ENCODE data around the gene FHL2. TPM values are rescaled to one million over a fixed set of nuclear protein-coding genes. Genes with fewer than 3 reads are reported as not detected.

FHL2 gene
- total RNA-seq, 4 donors from 2014 or later, result 93.9 to 150 (median 109) TPM

DNA sequence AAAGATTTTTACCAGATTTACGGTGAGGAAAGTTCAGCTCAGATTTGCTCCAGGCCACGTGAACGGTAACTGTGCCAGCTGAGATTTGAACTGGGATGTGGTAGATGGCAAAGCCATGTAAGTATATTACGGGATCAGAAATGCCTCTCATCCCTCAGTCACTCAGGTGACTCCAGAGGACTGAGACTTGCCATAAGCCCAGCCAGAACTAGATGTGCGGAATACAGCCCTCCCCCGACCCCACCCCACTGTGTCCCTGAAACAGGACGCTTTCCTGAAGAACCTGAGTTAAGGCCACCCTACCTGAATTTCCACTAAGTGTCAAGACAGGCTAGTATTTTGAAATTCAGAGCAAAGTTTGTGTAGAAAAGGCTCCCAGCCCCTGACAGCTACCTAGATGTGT lies 1.3 kb upstream of the FHL2 start:
- no peak for ATAC-seq
- H3K27me3 ChIP-seq, result peaks cover 10% of the 10 kb centered on the region
- peaks cover 0 to 46% (median 0%) of the 10 kb centered on the region in 3 donors for H3K4me1 ChIP-seq
- no peaks in the 10 kb centered on the region for H3K9me3 ChIP-seq
- WGBS, 2 donors (ENCODE audit: low coverage in 1 of 2), result 97% methylated on average over 4 of the region's 7 CpGs; no CpG with 5 or more reads in 1 of the 2 donors
- H3K36me3 ChIP-seq, result no peaks in the 10 kb centered on the region
- no peak overlapping the region for H3K4me3 ChIP-seq
- no peak for TF ChIP-seq EP300 (IDR thresholded peaks at IDR 0.05)
- TF ChIP-seq POLR2A (IDR thresholded peaks at IDR 0.05), result no peak
- TF ChIP-seq, protein P1, sequence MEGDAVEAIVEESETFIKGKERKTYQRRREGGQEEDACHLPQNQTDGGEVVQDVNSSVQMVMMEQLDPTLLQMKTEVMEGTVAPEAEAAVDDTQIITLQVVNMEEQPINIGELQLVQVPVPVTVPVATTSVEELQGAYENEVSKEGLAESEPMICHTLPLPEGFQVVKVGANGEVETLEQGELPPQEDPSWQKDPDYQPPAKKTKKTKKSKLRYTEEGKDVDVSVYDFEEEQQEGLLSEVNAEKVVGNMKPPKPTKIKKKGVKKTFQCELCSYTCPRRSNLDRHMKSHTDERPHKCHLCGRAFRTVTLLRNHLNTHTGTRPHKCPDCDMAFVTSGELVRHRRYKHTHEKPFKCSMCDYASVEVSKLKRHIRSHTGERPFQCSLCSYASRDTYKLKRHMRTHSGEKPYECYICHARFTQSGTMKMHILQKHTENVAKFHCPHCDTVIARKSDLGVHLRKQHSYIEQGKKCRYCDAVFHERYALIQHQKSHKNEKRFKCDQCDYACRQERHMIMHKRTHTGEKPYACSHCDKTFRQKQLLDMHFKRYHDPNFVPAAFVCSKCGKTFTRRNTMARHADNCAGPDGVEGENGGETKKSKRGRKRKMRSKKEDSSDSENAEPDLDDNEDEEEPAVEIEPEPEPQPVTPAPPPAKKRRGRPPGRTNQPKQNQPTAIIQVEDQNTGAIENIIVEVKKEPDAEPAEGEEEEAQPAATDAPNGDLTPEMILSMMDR (IDR thresholded peaks at IDR 0.05), result no peak
- TF ChIP-seq POLR2AphosphoS5 (IDR thresholded peaks at IDR 0.05), result no peak
- H3K27ac ChIP-seq, result no peak overlapping the region

DNA sequence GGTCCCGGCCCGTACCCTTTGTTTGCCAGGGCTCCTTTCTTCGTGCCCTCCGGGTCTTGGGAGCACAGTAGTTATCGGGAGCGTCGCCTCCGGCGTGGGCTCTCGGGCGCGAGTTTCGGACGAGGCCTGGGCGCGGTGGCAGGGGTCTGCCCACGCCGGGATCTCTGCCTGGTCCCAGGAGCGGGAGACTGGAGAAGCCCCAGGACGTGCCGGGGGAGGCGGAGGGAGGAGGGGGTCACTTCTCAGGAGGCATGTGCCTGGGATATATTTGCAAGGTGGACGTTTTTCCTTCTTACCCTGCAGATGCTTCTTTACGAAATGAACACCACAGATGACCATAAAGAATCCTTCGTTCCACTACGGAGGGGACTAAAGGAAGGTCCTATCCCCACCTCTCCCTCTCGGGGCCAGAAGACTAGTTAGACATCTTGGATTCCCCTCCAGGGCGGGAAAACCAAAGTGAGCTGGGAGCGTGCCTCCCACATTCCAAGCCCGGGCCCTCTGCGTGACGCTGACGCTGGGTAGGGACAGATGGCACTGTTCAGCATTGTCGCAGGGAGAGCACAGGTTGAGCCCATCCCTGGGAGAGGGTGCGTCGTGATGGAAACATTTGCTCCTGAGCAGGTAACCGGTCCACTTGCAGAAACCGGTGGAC lies 483 bp upstream of the FHL2 start:
- peak; percentile 29 for ATAC-seq
- WGBS, 2 donors (ENCODE audit: low coverage in 1 of 2), result 83% methylated on average over 15 of the region's 38 CpGs; no CpG with 5 or more reads in 1 of the 2 donors
- peaks cover 0 to 52% (median 0%) of the 10 kb centered on the region in 3 donors for H3K4me1 ChIP-seq
- peaks cover 10% of the 10 kb centered on the region for H3K27me3 ChIP-seq
- no peaks in the 10 kb centered on the region for H3K36me3 ChIP-seq
- H3K27ac ChIP-seq, result peak overlapping the region in 3 of 4 donors; percentile 89 to 93 (median 91)
- TF ChIP-seq, protein P1 (IDR thresholded peaks at IDR 0.05), result no peak
- TF ChIP-seq POLR2A (IDR thresholded peaks at IDR 0.05), result no peak
- no peak for TF ChIP-seq EP300 (IDR thresholded peaks at IDR 0.05)
- no peak for TF ChIP-seq POLR2AphosphoS5 (IDR thresholded peaks at IDR 0.05)
- no peaks in the 10 kb centered on the region for H3K9me3 ChIP-seq
- peak overlapping the region; percentile 68 to 86 for H3K4me3 ChIP-seq

DNA sequence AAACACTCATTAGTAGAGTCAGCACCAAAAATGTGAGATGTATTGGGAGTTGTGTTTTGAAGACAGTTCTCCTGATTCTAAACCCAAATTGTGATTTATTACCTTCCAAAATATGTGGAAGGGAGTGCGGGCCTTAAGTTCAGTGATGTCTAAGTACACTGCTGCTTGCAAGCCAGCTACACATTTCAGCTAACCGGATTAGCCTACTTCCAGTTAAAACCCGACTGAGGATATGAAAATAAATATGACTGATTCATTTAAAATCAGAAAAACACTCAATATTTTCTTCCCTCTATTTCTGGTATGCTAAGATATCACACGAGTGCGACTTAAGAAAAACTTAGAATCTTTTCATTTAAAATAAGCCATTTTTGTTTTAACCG lies 907 bp downstream of the FHL2 start:
- WGBS, 2 donors (ENCODE audit: low coverage in 1 of 2), result 0 to 16% methylated on average over 6 of the region's 6 CpGs
- no peak for TF ChIP-seq POLR2A (IDR thresholded peaks at IDR 0.05)
- TF ChIP-seq, protein P1 (IDR thresholded peaks at IDR 0.05), result no peak
- TF ChIP-seq POLR2AphosphoS5 (IDR thresholded peaks at IDR 0.05), result peak; percentile 1

DNA sequence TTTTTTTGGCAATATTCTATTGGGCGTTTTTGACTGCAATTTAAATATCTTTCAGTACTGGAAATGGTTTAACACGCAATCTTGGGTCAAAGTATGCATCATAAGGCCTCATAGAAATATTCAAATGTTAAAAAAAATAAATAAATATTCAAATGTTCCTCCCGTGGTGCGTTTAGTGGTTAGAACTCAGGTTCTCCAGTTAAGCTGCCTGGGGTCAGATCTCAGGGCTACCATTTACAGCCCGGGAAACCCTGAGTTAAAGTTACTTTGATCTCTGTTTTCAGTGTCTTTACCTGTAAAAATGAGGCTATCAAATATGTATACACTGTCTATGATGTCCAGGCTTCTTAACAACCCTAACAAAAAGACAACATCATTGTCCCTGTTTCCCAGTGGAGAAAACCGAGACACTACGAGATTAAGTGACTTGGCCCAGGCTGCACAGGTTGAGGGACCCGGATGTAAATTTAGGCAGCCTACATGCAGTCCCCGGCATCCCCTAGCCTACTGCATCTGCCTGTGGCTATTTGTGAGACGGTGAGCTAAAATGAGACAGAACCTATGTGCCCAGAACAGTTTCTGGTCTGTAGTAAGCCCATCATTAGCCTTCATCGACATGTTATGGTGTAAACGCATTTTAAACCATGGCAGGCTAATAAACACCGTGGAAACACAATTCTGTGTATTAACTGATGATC lies 1.7 kb downstream of the FHL2 start:
- peaks cover 0 to 68% (median 0%) of the 10 kb centered on the region in 3 donors for H3K4me1 ChIP-seq
- TF ChIP-seq POLR2AphosphoS5 (IDR thresholded peaks at IDR 0.05), result no peak
- TF ChIP-seq, protein P1 (IDR thresholded peaks at IDR 0.05), result no peak
- TF ChIP-seq EP300 (IDR thresholded peaks at IDR 0.05), result no peak
- TF ChIP-seq POLR2A (IDR thresholded peaks at IDR 0.05), result no peak
- 43 to 53% methylated on average over 10 to 12 of the region's 13 CpGs for WGBS, 2 donors (ENCODE audit: low coverage in 1 of 2)
- no peaks in the 10 kb centered on the region for H3K36me3 ChIP-seq
- peaks cover 10% of the 10 kb centered on the region for H3K27me3 ChIP-seq
- no peak for ATAC-seq
- H3K27ac ChIP-seq, result peak overlapping the region in 3 of 4 donors; percentile 40 to 89 (median 45)
- peak overlapping the region; percentile 68 to 86 for H3K4me3 ChIP-seq
- no peaks in the 10 kb centered on the region for H3K9me3 ChIP-seq

More for the DNA sequence above, 907 bp downstream of the FHL2 start:
- Histone ChIP-seq H3K36me3 (no peaks in the 10 kb centered on the region), H3K9me3 (no peaks in the 10 kb centered on the region), H3K27ac (peak overlapping the region; percentile 84 to 93 (median 90)), H3K4me1 (peaks cover 0 to 60% (median 0%) of the 10 kb centered on the region in 3 donors), H3K4me3 (peak overlapping the region; percentile 68 to 86), H3K27me3 (peaks cover 10% of the 10 kb centered on the region)
- ATAC-seq, result no peak

Measured in gastroesophageal sphincter (tissue), 4 donors.